Common myeloid progenitor, CD34-positive (primary cell): ENCODE data around the gene MFSD8.
"Not testable (repeated sequence)": the region's sequence is repeated elsewhere in the genome, so short reads cannot be mapped to it uniquely, and the experiment has no call there.

Experiments
- CTCF ChIA-PET: fragments of 350-600 bp; sonication (Branson Sonifier 250); formaldehyde crosslinking; loops from one replicate; lab custom pipeline; 2021; ENCODE audit warnings: antibody characterized with exemption; lab: Charles Lee
- POLR2A ChIA-PET: fragments of 350-600 bp; sonication (Branson Sonifier 250); formaldehyde crosslinking; loops from one replicate; lab custom pipeline; 2021; ENCODE audit warnings: antibody characterized with exemption; lab: Charles Lee
- DNase-seq, 3 donors: peaks; one replicate each; pipeline versions ENCODE4 v3.0.0 to v3.0.0-alpha.2; 2013
- H3K27ac ChIP-seq, 2 experiments: 1 replicate in 1 of 2; 2 replicates in 1 of 2; pipeline ENCODE4 v1.7.0; 2013; ENCODE audit warnings: inconsistent platforms in 2 of 2, low read length in 2 of 2, mild to moderate bottlenecking in 2 of 2, low read depth in 1 of 2, moderate library complexity in 1 of 2; ENCODE audit not compliant: severe bottlenecking in 2 of 2, insufficient read depth in 1 of 2, poor library complexity in 1 of 2
- H3K27me3 ChIP-seq, 5 experiments: replicated peaks in 2 of 5; 1 replicate in 3 of 5; 2 replicates in 2 of 5; pipeline versions ENCODE4 v1.6.1 to v1.7.0; 2013; ENCODE audit warnings: low read length in 4 of 5, mild to moderate bottlenecking in 2 of 5, moderate library complexity in 2 of 5, inconsistent platforms in 1 of 5; ENCODE audit not compliant: insufficient read depth in 5 of 5, control insufficient read depth in 4 of 5
- H3K36me3 ChIP-seq, 4 experiments: 1 replicate in 2 of 4; 2 replicates in 2 of 4; pipeline versions ENCODE4 v1.6.1 to v1.7.0; 2013; ENCODE audit warnings: low read length in 3 of 4, control low read depth in 1 of 4, mild to moderate bottlenecking in 1 of 4; ENCODE audit not compliant: control insufficient read depth in 4 of 4, insufficient read depth in 4 of 4
- H3K4me1 ChIP-seq, 4 experiments: 1 replicate in 3 of 4; 2 replicates in 1 of 4; pipeline versions ENCODE4 v1.6.1 to v1.7.1; 2013; ENCODE audit warnings: low read length in 3 of 4, mild to moderate bottlenecking in 3 of 4, control low read depth in 1 of 4, inconsistent platforms in 1 of 4, moderate library complexity in 1 of 4; ENCODE audit not compliant: control insufficient read depth in 4 of 4, insufficient read depth in 4 of 4; ENCODE audit errors: control extremely low read depth in 1 of 4
- H3K4me3 ChIP-seq, 7 experiments: 1 replicate in 4 of 7; 2 replicates in 3 of 7; pipeline versions ENCODE4 v1.5.1 to v1.7.0; 2013; ENCODE audit warnings: mild to moderate bottlenecking in 7 of 7, low read length in 6 of 7, moderate library complexity in 6 of 7, inconsistent platforms in 2 of 7, low read depth in 2 of 7, control low read depth in 1 of 7; ENCODE audit not compliant: insufficient read depth in 4 of 7, control insufficient read depth in 1 of 7; ENCODE audit errors: extremely low read depth in 1 of 7
- H3K9me3 ChIP-seq, 5 experiments: 1 replicate in 4 of 5; 2 replicates in 1 of 5; pipeline versions ENCODE4 v1.6.1 to v1.7.1; 2013; ENCODE audit warnings: low read length in 4 of 5, mild to moderate bottlenecking in 2 of 5, inconsistent platforms in 1 of 5, low read depth in 1 of 5, moderate library complexity in 1 of 5; ENCODE audit not compliant: control insufficient read depth in 4 of 5, insufficient read depth in 2 of 5; ENCODE audit errors: control extremely low read depth in 1 of 5
- WGBS: methylation state at CpG from one replicate; pipeline ENCODE4 v1.1.5; 2013; ENCODE audit not compliant: insufficient coverage; 5-methylcytosine and 5-hydroxymethylcytosine counted together

Gene MFSD8

DNA sequence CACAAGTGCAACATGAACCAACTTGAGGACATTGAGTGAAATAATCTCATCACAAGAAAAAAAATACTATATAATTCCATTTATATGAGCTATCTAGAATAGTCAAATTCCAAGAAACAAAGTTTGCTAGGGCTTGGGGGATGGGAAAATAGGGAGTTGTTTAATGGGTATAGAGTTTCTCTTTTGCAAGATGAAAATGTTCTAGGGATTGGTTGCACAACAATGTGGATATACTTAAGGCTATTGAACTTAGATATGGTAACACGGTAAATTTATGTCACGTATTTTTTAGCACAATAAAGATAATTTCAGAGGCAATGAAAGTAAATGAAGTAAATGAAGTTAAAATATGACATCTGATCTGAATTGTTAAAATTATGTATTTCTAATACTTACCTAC is 7.9 kb downstream of the MFSD8 start:
- no CpG with 5 or more reads among the region's 2 CpGs for WGBS

DNA sequence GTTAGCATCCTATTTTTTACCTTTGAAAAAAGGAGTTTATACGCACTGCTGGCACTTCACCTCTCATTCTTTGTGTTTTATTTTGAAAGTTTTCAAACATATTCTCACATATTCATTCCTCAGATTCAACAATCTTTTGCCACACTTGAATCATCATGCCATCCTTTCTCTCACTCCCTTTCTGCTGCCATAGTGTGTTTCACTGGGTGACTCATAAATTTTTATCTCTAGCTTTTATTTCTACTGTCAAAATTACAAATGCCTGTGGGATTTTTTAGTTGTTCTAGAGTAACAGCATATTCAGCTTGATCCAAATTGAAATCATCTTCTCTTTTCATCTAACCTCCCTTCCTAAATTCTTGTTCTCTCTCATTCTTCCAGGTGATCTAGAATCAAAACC is 28.0 kb downstream of the MFSD8 start:
- no peak overlapping the region for H3K4me3 ChIP-seq
- H3K9me3 ChIP-seq = no peaks in the 10 kb centered on the region
- peaks cover 4 to 10% (median 8%) of the 10 kb centered on the region in 4 experiments for H3K36me3 ChIP-seq
- H3K27me3 ChIP-seq = no peaks in the 10 kb centered on the region
- WGBS = 100% methylated on average over 1 of the region's 1 CpG
- POLR2A ChIA-PET = no interaction called here
- no peak for DNase-seq
- no peak overlapping the region for H3K27ac ChIP-seq
- H3K4me1 ChIP-seq = no peaks in the 10 kb centered on the region
- CTCF ChIA-PET = interaction anchor here (1.5 kb wide), 1 partner anchor 8 kb away, joined by 3 read pairs; no protein-coding TSS in a partner anchor

More for the DNA sequence above, 7.9 kb downstream of the MFSD8 start:
- Histone ChIP-seq H3K4me1 (no peaks in the 10 kb centered on the region), H3K27ac (no peak overlapping the region), H3K36me3 (peaks cover 2 to 8% (median 7%) of the 10 kb centered on the region in 4 experiments), H3K4me3 (no peak overlapping the region), H3K27me3 (no peaks in the 10 kb centered on the region), H3K9me3 (no peaks in the 10 kb centered on the region)
- ChIA-PET CTCF (no interaction called here), POLR2A (no interaction called here)
- no peak for DNase-seq

DNA sequence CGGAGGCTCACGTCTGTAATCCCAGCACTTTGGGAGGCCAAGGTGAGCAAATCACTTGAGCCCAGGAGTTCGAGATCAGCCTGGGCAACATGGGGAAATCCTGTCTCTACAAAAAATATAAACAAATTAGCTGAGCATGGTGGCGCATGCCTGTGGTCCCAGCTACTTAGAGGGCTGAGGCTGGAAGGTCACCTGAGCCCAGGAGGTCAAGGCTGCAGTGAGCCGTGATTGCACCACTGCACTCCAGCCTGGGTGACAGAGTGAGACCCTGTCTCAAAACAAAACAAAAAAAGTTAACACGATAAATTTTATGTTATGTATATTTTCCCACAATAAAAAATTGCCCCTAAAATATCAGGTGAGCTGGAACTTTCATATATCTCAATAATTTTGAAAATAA is 33.1 kb downstream of the MFSD8 start:
- H3K4me3 ChIP-seq, H3K4me1 ChIP-seq, H3K9me3 ChIP-seq, CTCF ChIA-PET, H3K27me3 ChIP-seq, H3K27ac ChIP-seq, DNase-seq, POLR2A ChIA-PET: not testable (repeated sequence)
- H3K36me3 ChIP-seq = peaks cover 0 to 15% (median 7%) of the 10 kb centered on the region in 4 experiments
- 89% methylated on average over 1 of the region's 6 CpGs for WGBS

DNA sequence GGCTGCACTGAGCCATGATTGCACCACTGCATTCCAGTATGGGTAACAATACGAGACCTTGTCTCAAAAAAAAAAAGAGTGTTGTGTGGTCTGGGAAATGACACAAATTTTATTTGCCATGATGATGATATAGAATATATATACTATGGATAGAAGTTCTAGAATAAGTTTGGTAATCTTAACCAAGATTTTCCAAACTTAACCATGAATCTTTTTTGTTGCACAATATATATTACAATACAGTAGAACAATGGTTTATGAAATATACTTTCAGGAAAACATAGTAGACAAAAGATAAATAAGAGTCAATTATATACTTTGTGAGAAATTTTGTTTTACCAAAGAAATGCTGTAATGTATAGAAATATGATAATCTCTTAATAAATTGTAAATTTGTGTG is 34.8 kb downstream of the MFSD8 start:
- H3K27ac ChIP-seq = no peak overlapping the region
- no CpG with 5 or more reads among the region's 1 CpG for WGBS
- no peaks in the 10 kb centered on the region for H3K4me1 ChIP-seq
- no peak for DNase-seq
- no peaks in the 10 kb centered on the region for H3K9me3 ChIP-seq
- peaks cover 0 to 17% (median 10%) of the 10 kb centered on the region in 4 experiments for H3K36me3 ChIP-seq
- CTCF ChIA-PET = interaction anchor here (0.7 kb wide), 1 partner anchor 35 kb away, joined by 3 read pairs; the partner anchor contains the start of genes ABHD18 and MFSD8
- no peaks in the 10 kb centered on the region for H3K27me3 ChIP-seq
- POLR2A ChIA-PET = interaction anchor here (0.6 kb wide), 1 partner anchor 46 kb away, joined by 3 read pairs; no protein-coding TSS in a partner anchor
- H3K4me3 ChIP-seq = no peak overlapping the region

DNA sequence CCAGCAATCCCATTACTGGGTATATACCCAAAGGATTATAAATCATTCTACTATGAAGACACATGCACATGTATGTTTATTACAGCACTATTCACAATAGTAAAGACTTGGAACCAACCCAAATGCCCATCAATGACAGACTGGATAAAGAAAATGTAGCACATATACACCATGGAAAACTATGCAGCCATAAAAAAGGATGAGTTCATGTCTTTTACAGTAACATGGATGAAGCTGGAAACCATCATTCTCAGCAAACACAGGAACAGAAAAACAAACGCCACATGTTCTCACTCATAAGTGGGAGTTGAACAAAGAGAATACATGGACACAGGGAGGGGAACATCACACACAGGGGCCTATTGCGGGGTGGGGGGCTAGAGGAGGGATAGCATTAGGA is 39.3 kb downstream of the MFSD8 start:
- POLR2A ChIA-PET, H3K27me3 ChIP-seq, DNase-seq, H3K4me1 ChIP-seq, H3K27ac ChIP-seq, H3K4me3 ChIP-seq, CTCF ChIA-PET, H3K9me3 ChIP-seq: not testable (repeated sequence)
- no CpG with 5 or more reads among the region's 2 CpGs for WGBS
- peaks cover 12 to 22% (median 17%) of the 10 kb centered on the region in 4 experiments for H3K36me3 ChIP-seq

DNA sequence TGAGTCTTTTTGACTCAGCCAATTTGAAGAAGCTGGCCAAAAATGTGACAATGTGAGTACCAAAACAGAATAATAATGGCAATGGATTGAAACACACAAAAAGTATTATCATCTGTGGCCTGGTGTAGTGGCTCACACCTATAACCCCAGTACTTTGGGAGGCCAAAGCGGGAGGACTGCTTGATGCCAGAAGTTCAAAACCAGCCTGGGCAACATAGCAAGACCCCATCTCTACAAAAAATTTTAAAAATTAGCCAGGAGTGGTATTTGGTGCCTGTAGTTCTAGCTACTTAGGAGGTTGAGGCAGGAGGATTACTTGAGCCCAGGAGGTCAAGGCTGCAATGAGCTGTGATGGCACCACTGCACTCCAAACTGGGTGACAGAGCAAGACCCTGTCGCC is 42.7 kb downstream of the MFSD8 start:
- no CpG with 5 or more reads among the region's 2 CpGs for WGBS
- peaks cover 15 to 32% (median 26%) of the 10 kb centered on the region in 4 experiments for H3K36me3 ChIP-seq
- no peak overlapping the region for H3K27ac ChIP-seq
- DNase-seq = no peak
- no peaks in the 10 kb centered on the region for H3K9me3 ChIP-seq
- no peaks in the 10 kb centered on the region for H3K27me3 ChIP-seq
- no peak overlapping the region for H3K4me3 ChIP-seq
- ChIA-PET CTCF (interaction anchor here (0.7 kb wide), 1 partner anchor 1229 kb away, joined by 3 read pairs; no protein-coding TSS in a partner anchor), POLR2A (interaction anchor here (0.7 kb wide), 1 partner anchor 1113 kb away, joined by 8 read pairs; no protein-coding TSS in a partner anchor)
- no peaks in the 10 kb centered on the region for H3K4me1 ChIP-seq

DNA sequence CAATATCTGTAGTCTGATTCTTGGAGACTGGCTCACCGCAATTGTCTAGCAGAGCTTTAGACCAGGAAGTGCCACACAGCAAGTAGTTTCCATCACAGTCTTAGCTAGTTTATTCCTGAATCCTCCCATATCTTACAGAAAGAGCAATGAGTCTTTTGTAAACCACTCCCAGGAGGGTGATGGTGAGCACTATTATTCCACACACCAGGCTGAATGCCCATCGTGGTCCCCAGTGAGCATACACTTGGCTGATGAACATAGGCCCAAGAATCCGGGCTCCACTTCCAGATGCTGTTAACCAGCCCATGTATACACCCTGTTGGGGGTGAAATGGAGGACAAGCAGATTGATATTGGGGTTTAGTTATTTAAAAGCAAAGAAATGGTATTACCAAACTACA is 44.5 kb downstream of the MFSD8 start:
- Histone ChIP-seq H3K9me3 (no peaks in the 10 kb centered on the region), H3K4me1 (no peaks in the 10 kb centered on the region), H3K4me3 (no peak overlapping the region), H3K27ac (no peak overlapping the region), H3K27me3 (no peaks in the 10 kb centered on the region), H3K36me3 (peaks cover 14 to 33% (median 29%) of the 10 kb centered on the region in 4 experiments)
- DNase-seq = no peak
- ChIA-PET POLR2A (no interaction called here), CTCF (no interaction called here)
- 100% methylated on average over 1 of the region's 3 CpGs for WGBS
